K562 (cell line): ENCODE data around the gene PIK3CG. TPM values are rescaled to one million over a fixed set of nuclear protein-coding genes. Genes with fewer than 3 reads are reported as not detected.

Experiments used
- ELF2 ChIP-seq: fragments of 250-450 bp; sonication (Bioruptor Pico); IDR thresholded peaks from 2 replicates; pipeline ENCODE4 v1.5.0; 2021; ENCODE audit warnings: mild to moderate bottlenecking
- MTF1 ChIP-seq: fragments of 250-450 bp; sonication (Bioruptor Pico); IDR thresholded peaks from 2 replicates; pipeline ENCODE4 v1.9.0; 2021; ENCODE audit warnings: moderate library complexity, mild to moderate bottlenecking, inconsistent platforms, borderline replicate concordance
- MXI1 ChIP-seq: IDR thresholded peaks from 2 replicates; pipeline ENCODE4 v1.6.1; 2011; ENCODE audit warnings: low read depth, mild to moderate bottlenecking, improper control_type of control experiment, low read length
- POLR2G ChIP-seq: fragments of 200-400 bp; formaldehyde crosslinking; IDR thresholded peaks from 2 replicates; pipeline ENCODE4 v1.6.1; 2017; ENCODE audit warnings: low read depth, mild to moderate bottlenecking, antibody characterized with exemption, low read length, moderate library complexity
- RAD21 ChIP-seq, 2 experiments: fragments of 250-450 bp in 1 of 2; fragments of 450-650 bp in 1 of 2; sonication (Bioruptor Pico) in 1 of 2; formaldehyde crosslinking in 1 of 2; IDR thresholded peaks in 1 of 2; conservative IDR thresholded peaks in 1 of 2; 2 replicates each; pipeline versions ENCODE4 v1.4.0 to v1.8.0; 2020 to 2022; ENCODE audit warnings: mild to moderate bottlenecking in 2 of 2, moderate library complexity in 1 of 2
- SMC3 ChIP-seq: conservative IDR thresholded peaks from 2 replicates; pipeline ENCODE4 v1.6.1; 2011; ENCODE audit warnings: low read depth, low read length, improper control_type of control experiment; ENCODE audit not compliant: insufficient read depth
- SRF ChIP-seq, 2 experiments: fragments of 250-450, 450-650 bp in 1 of 2; sonication (Bioruptor Pico) in 1 of 2; sonication (generic) in 1 of 2; formaldehyde crosslinking; IDR thresholded peaks; 2 replicates each; pipeline versions ENCODE4 v1.5.0 to v1.5.1; 2020 to 2022; ENCODE audit warnings: mild to moderate bottlenecking in 1 of 2, missing genetic modification reagents in 1 of 2
- SRSF9 ChIP-seq: fragments of 200-400 bp; formaldehyde crosslinking; IDR thresholded peaks from 2 replicates; pipeline ENCODE4 v1.6.1; 2017; ENCODE audit warnings: low read depth, low read length, borderline replicate concordance
- TCF7 ChIP-seq: sonication (generic); IDR thresholded peaks from 2 replicates; pipeline ENCODE4 v1.6.1; 2016; ENCODE audit warnings: antibody characterized with exemption, borderline replicate concordance
- ZC3H4 ChIP-seq: sonication (generic); formaldehyde crosslinking; IDR thresholded peaks from 2 replicates; pipeline ENCODE4 v1.9.0; 2021; ENCODE audit warnings: missing genetic modification reagents, borderline replicate concordance
- ZNF121 ChIP-seq: sonication (generic); formaldehyde crosslinking; conservative IDR thresholded peaks from 2 replicates; pipeline ENCODE4 v1.8.0; 2022; ENCODE audit warnings: missing genetic modification reagents
- ZNF197 ChIP-seq: fragments of 200-800 bp; sonication (Bioruptor generic); IDR thresholded peaks from 2 replicates; pipeline ENCODE4 v1.6.1; 2016; ENCODE audit warnings: low read depth, missing genetic modification characterization, missing compliant biosample characterization
- ZNF239 ChIP-seq: fragments of 250-450 bp; sonication (Bioruptor Pico); IDR thresholded peaks from 2 replicates; pipeline ENCODE4 v1.4.0; 2020; ENCODE audit warnings: mild to moderate bottlenecking
- ZNF316 ChIP-seq: fragments of 450-650 bp; IDR thresholded peaks from 2 replicates; pipeline ENCODE4 v1.6.1; 2016
- ZNF780A ChIP-seq: fragments of 250-450 bp; sonication (Bioruptor Pico); IDR thresholded peaks from 2 replicates; pipeline ENCODE4 v1.5.0; 2021; ENCODE audit warnings: mild to moderate bottlenecking
- polyA plus RNA-seq, 8 experiments: library from polyadenylated mRNA; depleted of rRNA in 4 of 8; stranded (reverse) in 5 of 8; unstranded in 3 of 8; fragments of >200 nt; fragmentation: Nextera tagmentation in 2 of 8; fragmentation: Illumina TruSeq in 1 of 8; extraction: Ambion mirVana in 2 of 8; extraction: Trizol in 1 of 8; gene quantifications; 2 replicates each; pipeline versions ENCODE4 v1.2.1 to v1.2.3, GENCODE V29; 2011 to 2014; ENCODE audit warnings: inconsistent platforms in 1 of 8, missing spikeins in 1 of 8
- total RNA-seq, 7 experiments: library from RNA; depleted of rRNA in 6 of 7; stranded (reverse); fragments of >200 nt in 6 of 7; fragmentation: Illumina TruSeq in 2 of 7; extraction: Trizol in 2 of 7; gene quantifications; 2 replicates each; pipeline versions ENCODE4 v1.2.1 to v1.2.3, GENCODE V29; 2011 to 2021; ENCODE audit warnings: low replicate concordance in 1 of 7
- TF ChIP-seq, protein P1 (sequence below), 3 experiments: IDR thresholded peaks in 2 of 3; conservative IDR thresholded peaks in 1 of 3; 2 replicates each; pipeline ENCODE4 v1.5.1; 2011 to 2012; ENCODE audit warnings: low read length in 3 of 3, mild to moderate bottlenecking in 3 of 3, control low read depth in 2 of 3, improper control_type of control experiment in 1 of 3, inconsistent platforms in 1 of 3, low read depth in 1 of 3, mixed read lengths in 1 of 3, moderate library complexity in 1 of 3; ENCODE audit not compliant: insufficient read depth in 2 of 3
- TF ChIP-seq, protein P2 (sequence below): sonication (generic); formaldehyde crosslinking; IDR thresholded peaks from 2 replicates; pipeline ENCODE4 v1.8.1; 2023; ENCODE audit warnings: mild to moderate bottlenecking, missing genetic modification reagents
- TF ChIP-seq, protein P3 (sequence below): sonication (generic); formaldehyde crosslinking; IDR thresholded peaks from 2 replicates; pipeline ENCODE4 v1.8.1; 2022; ENCODE audit warnings: missing genetic modification reagents
- TF ChIP-seq, protein P4 (sequence below): sonication (generic); formaldehyde crosslinking; IDR thresholded peaks from 2 replicates; pipeline ENCODE4 v1.8.0; 2022; ENCODE audit warnings: mild to moderate bottlenecking, low read depth, missing genetic modification reagents

Gene PIK3CG
- total and polyA plus RNA-seq, 9 of the 15 experiments (the other 6 are each of a cell fraction or from before 2014, with no cell fraction given): 5.3 to 42.5 (median 29.0) TPM

DNA sequence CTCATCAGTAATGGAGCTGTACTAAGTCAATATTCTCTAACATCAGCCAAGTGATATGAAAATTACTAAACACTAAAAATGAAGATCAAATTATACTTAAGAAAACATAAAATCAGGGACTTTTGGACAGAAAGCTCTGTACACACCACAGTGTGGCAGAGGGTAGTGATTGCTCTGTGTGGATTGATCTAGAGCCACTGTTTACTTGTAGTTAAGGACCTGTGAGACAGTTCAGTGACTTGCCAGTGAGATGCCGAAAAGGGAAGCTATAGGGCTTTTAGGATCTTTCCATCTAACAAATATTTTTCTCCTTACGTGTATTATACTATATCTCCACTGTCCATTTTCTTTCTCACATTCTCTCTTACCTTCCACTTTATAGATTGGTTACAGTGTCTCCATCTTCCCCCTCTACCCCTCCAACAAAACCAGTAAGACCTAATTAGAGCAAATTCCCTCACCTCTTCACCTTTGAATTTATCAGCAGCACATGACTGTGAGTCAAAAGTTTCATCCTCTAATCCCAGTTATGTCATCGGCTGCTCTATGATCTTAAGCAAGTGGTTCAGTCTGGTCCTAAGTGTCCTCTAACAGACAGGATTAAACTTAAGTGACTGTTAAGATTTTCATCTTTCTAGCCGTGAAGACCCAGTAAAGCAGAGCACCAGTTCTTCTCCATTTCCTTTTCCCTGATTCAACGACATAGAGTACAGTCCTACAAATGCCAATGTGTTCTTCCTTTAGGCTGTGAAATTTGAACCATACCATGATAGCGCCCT lies 6.9 kb downstream of the PIK3CG start (continued):
- TF ChIP-seq SRF (CRISPR knock-in tag; IDR thresholded peaks at IDR 0.05): no peak
- no peak for TF ChIP-seq ELF2 (CRISPR knock-in tag)
- TF ChIP-seq SRSF9: no peak
- no peak for TF ChIP-seq ZNF316
- no peak for TF ChIP-seq MTF1 (CRISPR knock-in tag)
- 0 out of 2 replicates have a peak, but pooled peaks have one; percentile 0 for TF ChIP-seq ZNF197 (CRISPR knock-in tag)
- TF ChIP-seq, protein P1, sequence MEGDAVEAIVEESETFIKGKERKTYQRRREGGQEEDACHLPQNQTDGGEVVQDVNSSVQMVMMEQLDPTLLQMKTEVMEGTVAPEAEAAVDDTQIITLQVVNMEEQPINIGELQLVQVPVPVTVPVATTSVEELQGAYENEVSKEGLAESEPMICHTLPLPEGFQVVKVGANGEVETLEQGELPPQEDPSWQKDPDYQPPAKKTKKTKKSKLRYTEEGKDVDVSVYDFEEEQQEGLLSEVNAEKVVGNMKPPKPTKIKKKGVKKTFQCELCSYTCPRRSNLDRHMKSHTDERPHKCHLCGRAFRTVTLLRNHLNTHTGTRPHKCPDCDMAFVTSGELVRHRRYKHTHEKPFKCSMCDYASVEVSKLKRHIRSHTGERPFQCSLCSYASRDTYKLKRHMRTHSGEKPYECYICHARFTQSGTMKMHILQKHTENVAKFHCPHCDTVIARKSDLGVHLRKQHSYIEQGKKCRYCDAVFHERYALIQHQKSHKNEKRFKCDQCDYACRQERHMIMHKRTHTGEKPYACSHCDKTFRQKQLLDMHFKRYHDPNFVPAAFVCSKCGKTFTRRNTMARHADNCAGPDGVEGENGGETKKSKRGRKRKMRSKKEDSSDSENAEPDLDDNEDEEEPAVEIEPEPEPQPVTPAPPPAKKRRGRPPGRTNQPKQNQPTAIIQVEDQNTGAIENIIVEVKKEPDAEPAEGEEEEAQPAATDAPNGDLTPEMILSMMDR (IDR thresholded peaks at IDR 0.05 in 2 of 3, conservative IDR thresholded peaks at IDR 0.05 in 1 of 3; ENCODE audit: insufficient read depth in 2 of 3, low read depth in 1 of 3, low read length in 3 of 3): no peak
- TF ChIP-seq, protein P2, sequence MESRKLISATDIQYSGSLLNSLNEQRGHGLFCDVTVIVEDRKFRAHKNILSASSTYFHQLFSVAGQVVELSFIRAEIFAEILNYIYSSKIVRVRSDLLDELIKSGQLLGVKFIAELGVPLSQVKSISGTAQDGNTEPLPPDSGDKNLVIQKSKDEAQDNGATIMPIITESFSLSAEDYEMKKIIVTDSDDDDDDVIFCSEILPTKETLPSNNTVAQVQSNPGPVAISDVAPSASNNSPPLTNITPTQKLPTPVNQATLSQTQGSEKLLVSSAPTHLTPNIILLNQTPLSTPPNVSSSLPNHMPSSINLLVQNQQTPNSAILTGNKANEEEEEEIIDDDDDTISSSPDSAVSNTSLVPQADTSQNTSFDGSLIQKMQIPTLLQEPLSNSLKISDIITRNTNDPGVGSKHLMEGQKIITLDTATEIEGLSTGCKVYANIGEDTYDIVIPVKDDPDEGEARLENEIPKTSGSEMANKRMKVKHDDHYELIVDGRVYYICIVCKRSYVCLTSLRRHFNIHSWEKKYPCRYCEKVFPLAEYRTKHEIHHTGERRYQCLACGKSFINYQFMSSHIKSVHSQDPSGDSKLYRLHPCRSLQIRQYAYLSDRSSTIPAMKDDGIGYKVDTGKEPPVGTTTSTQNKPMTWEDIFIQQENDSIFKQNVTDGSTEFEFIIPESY: no peak
- TF ChIP-seq RAD21 (CRISPR knock-in tag; conservative IDR thresholded peaks at IDR 0.05 in 1 of 2, IDR thresholded peaks at IDR 0.05 in 1 of 2): no peak
- no peak for TF ChIP-seq SMC3
- no peak for TF ChIP-seq ZNF780A (CRISPR knock-in tag)
- no peak for TF ChIP-seq POLR2G
- TF ChIP-seq TCF7: no peak
- TF ChIP-seq, protein P3, sequence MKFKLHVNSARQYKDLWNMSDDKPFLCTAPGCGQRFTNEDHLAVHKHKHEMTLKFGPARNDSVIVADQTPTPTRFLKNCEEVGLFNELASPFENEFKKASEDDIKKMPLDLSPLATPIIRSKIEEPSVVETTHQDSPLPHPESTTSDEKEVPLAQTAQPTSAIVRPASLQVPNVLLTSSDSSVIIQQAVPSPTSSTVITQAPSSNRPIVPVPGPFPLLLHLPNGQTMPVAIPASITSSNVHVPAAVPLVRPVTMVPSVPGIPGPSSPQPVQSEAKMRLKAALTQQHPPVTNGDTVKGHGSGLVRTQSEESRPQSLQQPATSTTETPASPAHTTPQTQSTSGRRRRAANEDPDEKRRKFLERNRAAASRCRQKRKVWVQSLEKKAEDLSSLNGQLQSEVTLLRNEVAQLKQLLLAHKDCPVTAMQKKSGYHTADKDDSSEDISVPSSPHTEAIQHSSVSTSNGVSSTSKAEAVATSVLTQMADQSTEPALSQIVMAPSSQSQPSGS: no peak
- TF ChIP-seq, protein P4, sequence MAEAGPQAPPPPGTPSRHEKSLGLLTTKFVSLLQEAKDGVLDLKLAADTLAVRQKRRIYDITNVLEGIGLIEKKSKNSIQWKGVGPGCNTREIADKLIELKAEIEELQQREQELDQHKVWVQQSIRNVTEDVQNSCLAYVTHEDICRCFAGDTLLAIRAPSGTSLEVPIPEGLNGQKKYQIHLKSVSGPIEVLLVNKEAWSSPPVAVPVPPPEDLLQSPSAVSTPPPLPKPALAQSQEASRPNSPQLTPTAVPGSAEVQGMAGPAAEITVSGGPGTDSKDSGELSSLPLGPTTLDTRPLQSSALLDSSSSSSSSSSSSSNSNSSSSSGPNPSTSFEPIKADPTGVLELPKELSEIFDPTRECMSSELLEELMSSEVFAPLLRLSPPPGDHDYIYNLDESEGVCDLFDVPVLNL (CRISPR knock-in tag): no peak
- no peak for TF ChIP-seq ZNF239
- TF ChIP-seq ZC3H4 (CRISPR knock-in tag): no peak
- no peak for TF ChIP-seq MXI1
- no peak for TF ChIP-seq ZNF121 (CRISPR knock-in tag)
